Stimulated activated CD4-positive, alpha-beta T cell treated with anti-CD3 and anti-CD28 coated beads, Interleukin-2, amount 100 ng/mL, for 48 hours (primary cell): Measurements from ENCODE around the gene STOML2.
A peak's percentile ranks its signal among the peaks of the same experiment; 100 is the strongest.
"Not testable (repeated sequence)": the region's sequence is repeated elsewhere in the genome, so short reads cannot be mapped to it uniquely, and the experiment has no call there.

Experiments
- DNase-seq, 2 donors: peaks; one replicate each; pipeline ENCODE4 v3.0.0-alpha.2; 2020

STOML2 gene

GRCh38 chr9:35102769-35103659 lies at the start of gene STOML2:
Gene STOML2, minus strand, starts transcription at chr9:35103131. Its CDS starts 37 bp downstream, at chr9:35103094.
- DNase-seq, result peak; percentile 79 to 84

DNA sequence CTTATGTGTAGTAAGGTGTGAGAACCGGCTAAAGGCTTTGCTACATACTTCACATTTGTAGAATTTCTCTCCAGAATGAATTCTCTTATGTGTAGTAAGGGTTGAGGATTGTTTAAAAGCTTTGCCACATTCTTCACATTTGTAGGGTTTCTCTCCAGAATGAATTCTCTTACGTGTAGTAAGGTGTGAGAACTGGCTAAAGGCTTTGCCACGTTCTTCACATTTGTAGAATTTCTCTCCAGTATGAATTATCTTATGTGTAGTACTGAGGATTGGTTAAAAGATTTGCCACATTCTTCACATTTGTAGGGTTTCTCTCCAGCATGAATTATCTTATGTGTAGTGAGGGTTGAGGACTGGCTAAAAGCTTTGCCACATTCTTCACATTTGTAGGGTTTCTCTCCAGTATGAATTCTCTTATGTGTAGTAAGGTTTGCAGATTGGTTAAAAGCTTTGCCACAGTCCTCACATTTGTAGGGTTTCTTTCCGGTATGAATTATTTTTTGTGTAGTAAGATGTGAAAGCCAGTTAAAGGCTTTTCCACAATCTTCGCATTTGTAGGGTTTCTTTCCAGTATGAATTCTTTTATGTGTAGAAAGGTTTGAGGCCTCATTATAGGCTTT lies 45.1 kb upstream of the STOML2 start:
- DNase-seq, result not testable (repeated sequence)

DNA sequence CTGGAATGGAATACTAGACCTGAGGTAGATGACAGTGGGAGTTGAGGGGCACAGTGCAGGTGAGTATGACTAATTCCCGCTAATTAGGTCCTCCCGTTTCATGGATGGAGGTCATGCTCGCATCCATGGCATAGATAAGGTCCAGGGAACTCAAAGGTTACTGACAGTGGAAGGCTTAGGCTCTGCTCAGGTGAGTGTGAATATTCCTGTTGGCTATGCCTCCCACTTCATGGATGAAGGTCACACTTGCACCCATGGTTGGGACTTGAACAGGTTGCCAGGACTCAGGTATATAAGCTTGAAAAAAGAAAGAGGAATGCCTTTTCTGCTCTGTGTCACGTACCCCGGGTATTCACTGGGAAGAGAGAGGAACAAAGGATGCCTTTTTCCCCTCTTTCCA lies 39.1 kb upstream of the STOML2 start:
- no peak for DNase-seq

DNA sequence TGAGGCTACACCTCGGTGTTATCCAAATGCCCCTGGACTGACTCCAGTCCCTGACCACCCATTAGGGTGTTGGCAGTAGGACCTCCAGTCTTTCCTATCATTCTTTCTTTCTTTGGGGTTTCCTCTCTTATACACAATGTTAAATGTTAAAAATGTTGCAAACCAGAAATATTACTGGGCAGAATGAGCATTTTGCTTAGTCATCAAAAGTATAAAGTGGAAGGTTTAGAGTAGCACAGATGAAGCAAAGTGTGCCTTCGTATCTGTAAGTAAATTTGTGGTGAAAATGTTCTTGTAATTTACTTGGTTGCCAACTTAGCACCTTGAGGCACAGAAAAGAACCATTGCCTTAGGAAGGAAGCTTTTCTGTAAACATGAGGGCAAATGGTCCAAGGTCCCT lies 37.2 kb upstream of the STOML2 start:
- DNase-seq, result no peak

DNA sequence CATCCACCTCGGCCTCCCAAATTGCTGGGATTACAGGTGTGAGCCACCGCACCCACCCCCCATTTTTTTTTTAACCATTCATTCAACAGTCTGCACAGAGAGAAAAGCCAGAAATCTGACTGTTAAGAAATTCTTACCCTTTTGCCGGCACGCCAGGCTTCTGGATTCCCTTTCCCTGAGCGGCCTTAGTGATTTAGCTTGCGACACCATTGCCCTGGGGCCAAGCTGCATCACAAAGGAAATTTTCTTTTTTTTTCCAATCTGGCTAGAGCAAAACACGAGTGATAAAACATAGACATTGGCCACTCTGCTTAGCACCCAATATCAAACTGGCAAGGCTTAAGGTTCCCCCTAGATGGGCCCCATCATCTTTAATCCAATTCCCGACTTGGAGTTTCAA lies 33.9 kb upstream of the STOML2 start:
- no peak for DNase-seq

- DNase-seq, result no peak
Observed at GRCh38 chr9:35135988-35136387, 33.1 kb upstream of the STOML2 start.

DNA sequence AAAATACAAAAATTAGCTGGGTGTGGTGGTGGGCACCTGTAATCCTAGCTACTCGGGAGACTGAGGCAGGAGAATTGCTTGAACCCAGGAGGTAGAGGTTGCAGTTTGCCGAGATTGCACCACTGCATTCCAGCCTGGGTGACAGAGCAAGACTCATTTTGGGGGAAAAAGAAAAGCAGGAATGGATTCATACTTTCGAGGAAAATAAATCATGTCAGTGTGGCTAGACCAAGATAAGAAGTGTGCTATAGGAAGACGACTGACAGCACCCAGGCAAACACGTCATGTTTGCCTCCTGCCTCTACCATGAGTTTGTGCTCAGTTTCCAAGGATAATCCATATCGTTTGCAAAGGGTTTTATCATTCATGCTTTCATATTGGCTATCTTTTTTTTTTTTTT lies 32.0 kb upstream of the STOML2 start:
- DNase-seq, result no peak

DNA sequence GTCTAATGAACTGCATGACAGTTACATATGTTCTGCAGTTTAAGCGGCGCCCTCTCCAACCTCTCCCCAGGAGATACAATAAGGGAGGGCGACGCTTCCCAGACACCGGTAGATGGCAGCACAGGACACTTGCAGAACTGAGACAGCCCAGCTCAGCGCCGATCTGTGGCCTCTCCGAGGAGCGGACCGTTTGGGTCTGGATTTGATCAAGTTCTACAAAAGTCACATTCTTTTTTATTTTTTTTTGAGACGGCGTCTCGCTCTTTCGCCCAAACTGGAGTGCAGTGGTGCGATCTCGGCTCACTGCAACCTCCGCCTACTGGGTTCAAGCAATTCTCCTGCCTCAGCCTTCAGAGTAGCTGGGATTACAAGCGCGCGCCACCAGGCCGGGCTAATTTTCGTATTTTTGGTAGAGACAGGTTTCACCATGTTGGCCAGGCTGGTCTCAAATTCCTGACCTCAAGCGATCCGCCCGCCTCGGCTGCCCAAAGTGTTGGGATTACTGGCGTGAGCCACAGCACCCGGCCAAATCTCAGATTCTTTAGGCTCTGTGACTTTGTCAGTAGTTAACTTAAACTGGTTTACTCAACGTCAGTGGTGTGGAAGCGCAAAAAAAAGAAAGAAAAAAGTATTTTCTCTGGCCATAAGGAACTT lies 14.1 kb upstream of the STOML2 start:
- DNase-seq, result peak; percentile 81 to 89

- no peak for DNase-seq
Observed at GRCh38 chr9:35116539-35116897, 13.6 kb upstream of the STOML2 start.

- DNase-seq, result peak; percentile 87
Observed at GRCh38 chr9:35115680-35116538, 13.0 kb upstream of the STOML2 start, which contains the start of gene ATOSB. Gene ATOSB, minus strand, starts transcription at chr9:35115862. Its CDS starts 7,588 bp downstream, at chr9:35108274.

DNA sequence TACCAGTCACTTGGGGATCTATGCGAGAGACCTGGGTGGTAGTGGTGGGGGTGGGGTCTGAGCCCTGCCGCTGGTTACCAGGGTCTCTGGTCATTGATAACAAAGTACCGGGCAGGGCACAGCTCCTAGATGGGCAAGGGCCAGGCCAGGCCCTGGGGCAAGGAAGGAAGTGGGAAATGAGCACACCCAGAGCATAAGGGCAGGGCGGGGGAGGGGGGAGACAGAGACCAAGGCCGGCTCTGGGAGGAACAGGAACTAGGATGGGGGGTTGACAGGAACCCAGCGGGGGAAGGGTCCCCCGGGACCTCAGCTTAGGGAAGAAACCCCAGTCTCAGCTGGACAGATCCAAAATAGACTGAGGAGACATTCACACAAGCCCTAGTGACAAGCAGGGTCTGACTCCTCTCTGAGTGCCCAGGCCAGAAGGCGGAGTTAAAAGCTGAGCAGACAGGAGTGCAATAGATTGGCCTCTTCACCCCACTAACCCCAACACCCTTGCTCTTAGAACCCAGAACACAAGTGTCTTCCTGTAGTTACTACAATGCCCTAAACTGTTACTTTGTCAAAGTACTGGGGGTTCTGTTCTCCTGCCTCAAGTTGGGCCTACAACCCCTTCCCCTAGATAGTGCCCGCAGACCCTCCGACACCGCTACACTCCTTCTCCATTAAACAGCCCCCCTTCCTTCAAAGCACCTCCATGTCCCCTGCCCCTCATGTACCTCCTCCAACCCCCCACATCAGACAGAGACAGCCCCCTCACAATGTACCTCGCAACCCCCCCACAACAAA lies 12.1 kb upstream of the STOML2 start:
- DNase-seq, result no peak

DNA sequence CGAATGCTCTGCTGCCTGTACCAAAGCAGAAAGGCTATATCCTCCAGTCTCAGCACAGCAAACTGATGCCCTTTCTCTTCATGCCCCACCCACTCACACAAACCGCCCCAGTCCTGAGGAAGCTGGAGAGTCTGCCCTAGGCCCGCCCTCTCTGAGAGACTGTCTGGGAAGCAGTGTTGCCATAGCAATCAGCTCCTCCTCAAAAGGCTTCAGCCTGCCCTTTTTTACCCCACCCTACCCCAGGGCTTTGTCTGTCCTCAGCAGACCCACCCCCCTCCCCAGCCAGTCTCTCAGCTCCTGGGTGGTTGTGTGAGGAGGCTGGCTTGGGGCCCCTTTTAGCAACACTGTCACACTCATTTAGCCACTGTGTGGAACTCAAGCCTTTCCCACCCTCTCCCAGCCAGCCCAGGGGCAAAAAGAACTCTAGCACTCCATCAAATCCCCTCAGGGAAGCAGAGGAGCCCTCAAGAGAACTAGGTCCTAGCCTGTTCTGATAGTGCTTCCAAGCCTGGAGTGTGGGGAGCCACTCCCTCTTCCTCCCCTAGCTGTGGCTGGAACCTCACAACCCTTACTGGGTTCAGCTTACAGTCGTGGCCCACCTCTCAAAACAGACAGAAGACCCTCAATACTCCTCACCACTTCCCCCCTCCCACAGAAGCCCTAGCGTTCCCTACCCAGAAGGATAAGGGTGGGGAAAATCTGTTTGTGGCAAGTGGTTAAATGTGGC lies 11.3 kb upstream of the STOML2 start:
- DNase-seq, result peak; percentile 53 to 64

- no peak for DNase-seq
Observed at GRCh38 chr9:35112257-35113020, 9.5 kb upstream of the STOML2 start.

GRCh38 chr9:35111001-35111933 lies 8.3 kb upstream of the STOML2 start:
- peak; percentile 90 to 93 for DNase-seq

DNA sequence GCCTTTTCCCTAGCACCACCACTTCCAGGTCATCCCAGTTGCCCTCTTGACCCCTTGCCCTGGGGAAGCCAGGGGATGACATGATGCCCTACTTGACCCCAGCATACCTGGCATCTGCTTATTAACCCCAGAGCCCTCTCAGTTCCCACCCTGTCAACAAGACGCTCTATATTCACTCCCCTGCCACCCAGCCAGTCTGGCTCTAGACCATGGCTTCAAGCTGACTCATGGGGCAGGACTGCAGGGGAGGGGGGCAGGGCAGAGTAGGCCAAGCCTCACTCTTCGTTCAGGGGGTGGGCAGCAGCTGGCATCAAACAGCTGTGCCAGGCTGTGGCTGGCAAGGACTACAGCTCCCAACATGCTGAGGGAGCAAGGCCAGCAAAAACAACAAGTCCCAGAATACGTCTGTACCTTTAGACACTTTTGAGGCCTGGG lies 7.4 kb upstream of the STOML2 start:
- no peak for DNase-seq

DNA sequence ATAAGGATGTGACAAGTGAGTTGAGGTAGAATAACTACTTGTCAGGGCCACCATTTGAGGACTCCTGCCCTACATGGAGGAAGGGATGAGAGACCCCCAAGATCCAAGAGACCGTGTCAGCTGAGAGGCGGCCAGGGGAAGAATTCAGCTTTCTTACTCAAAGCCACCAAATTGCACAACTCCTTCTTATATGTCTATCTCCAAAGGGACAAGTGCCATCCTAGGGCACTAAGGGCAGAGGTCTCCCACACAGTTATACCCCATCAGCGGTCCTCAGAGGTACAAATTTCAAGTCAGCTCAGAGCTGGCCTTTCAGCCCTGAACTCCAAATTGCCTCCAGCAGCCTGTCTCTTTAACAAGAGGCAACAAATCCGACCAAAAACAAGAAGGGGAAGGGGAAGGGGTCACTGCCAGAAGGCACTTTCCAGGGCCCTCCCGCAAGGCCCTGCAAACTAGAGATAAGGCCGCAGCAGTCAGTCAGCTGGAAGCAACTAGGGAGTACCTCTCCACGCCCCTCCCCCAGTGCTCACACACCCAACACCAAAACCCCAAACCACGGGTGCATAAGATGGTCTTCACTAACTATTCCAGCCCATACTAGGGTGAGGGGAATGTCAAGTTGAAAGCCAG lies 6.1 kb upstream of the STOML2 start:
- no peak for DNase-seq

GRCh38 chr9:35108461-35108860 lies 5.5 kb upstream of the STOML2 start:
- DNase-seq, result no peak
